ENCODE measurements around the gene GLTPD2.

The GLTPD2 gene

DNA sequence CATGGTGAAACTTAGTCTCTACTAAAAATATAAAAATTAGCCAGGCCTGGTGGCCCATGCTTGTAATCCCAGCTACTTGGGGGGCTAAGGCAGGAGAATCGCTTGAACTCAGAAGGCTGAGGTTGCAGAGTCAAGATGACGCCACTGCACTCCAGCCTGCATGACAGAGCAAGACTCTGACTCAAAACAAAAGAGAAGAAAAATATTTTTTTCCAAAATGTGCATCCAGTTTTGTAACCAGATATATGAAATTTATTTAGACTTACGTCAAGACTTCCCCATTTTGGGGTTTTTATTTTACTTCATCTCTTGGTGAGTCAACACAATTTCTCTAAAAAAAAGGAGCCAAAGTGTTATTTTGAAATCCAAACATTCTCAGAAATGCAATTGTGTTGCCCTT lies 22.6 kb upstream of the GLTPD2 start (continued):
- no peak for TF ChIP-seq POU6F1 (CRISPR knock-in tag; IDR thresholded peaks at IDR 0.05; ENCODE audit: borderline replicate concordance, low read depth)
- TF ChIP-seq, protein P1, sequence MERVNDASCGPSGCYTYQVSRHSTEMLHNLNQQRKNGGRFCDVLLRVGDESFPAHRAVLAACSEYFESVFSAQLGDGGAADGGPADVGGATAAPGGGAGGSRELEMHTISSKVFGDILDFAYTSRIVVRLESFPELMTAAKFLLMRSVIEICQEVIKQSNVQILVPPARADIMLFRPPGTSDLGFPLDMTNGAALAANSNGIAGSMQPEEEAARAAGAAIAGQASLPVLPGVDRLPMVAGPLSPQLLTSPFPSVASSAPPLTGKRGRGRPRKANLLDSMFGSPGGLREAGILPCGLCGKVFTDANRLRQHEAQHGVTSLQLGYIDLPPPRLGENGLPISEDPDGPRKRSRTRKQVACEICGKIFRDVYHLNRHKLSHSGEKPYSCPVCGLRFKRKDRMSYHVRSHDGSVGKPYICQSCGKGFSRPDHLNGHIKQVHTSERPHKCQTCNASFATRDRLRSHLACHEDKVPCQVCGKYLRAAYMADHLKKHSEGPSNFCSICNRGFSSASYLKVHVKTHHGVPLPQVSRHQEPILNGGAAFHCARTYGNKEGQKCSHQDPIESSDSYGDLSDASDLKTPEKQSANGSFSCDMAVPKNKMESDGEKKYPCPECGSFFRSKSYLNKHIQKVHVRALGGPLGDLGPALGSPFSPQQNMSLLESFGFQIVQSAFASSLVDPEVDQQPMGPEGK (CRISPR knock-in tag; IDR thresholded peaks at IDR 0.05; ENCODE audit: borderline replicate concordance), result no peak

DNA sequence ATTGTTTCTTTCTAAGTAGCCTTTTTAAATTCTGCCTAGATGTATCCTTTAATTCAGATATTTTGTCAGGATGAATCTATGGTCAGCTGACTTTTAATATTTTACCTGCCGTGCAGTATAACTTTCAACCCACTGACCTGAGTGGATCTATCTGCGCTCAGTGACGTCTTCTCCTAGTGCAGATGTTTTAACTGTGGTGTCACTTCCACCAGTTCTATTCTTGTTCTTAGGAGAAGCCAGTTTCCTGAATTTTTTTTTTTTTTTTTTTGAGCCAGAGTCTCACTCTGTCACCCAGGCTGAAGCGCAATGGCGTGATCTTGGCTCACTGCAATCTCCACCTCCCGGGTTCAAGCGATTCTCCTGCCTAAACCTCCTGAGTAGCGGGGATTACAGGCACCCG lies 22.0 kb upstream of the GLTPD2 start:
- TF ChIP-seq ZNF70 (CRISPR knock-in tag; IDR thresholded peaks at IDR 0.05) (no peak), BACH2 (CRISPR knock-in tag; IDR thresholded peaks at IDR 0.05; ENCODE audit: borderline replicate concordance) (no peak), PPARA (CRISPR knock-in tag; IDR thresholded peaks at IDR 0.05; ENCODE audit: borderline replicate concordance) (no peak), ISL1 (CRISPR knock-in tag; IDR thresholded peaks at IDR 0.05) (no peak), TCF4 (CRISPR knock-in tag; IDR thresholded peaks at IDR 0.05; ENCODE audit: borderline replicate concordance) (no peak), CREB5 (CRISPR knock-in tag; IDR thresholded peaks at IDR 0.05; ENCODE audit: low read depth) (no peak), ZFP3 (CRISPR knock-in tag; IDR thresholded peaks at IDR 0.05) (no peak), ZFP30 (CRISPR knock-in tag; IDR thresholded peaks at IDR 0.05) (no peak), CSDC2 (CRISPR knock-in tag; IDR thresholded peaks at IDR 0.05) (no peak), OSR1 (CRISPR knock-in tag; IDR thresholded peaks at IDR 0.05) (no peak)
- TF ChIP-seq, protein P2, sequence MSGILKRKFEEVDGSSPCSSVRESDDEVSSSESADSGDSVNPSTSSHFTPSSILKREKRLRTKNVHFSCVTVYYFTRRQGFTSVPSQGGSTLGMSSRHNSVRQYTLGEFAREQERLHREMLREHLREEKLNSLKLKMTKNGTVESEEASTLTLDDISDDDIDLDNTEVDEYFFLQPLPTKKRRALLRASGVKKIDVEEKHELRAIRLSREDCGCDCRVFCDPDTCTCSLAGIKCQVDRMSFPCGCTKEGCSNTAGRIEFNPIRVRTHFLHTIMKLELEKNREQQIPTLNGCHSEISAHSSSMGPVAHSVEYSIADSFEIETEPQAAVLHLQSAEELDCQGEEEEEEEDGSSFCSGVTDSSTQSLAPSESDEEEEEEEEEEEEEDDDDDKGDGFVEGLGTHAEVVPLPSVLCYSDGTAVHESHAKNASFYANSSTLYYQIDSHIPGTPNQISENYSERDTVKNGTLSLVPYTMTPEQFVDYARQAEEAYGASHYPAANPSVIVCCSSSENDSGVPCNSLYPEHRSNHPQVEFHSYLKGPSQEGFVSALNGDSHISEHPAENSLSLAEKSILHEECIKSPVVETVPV (CRISPR knock-in tag; IDR thresholded peaks at IDR 0.05), result no peak
- ATAC-seq, result no peak

DNA sequence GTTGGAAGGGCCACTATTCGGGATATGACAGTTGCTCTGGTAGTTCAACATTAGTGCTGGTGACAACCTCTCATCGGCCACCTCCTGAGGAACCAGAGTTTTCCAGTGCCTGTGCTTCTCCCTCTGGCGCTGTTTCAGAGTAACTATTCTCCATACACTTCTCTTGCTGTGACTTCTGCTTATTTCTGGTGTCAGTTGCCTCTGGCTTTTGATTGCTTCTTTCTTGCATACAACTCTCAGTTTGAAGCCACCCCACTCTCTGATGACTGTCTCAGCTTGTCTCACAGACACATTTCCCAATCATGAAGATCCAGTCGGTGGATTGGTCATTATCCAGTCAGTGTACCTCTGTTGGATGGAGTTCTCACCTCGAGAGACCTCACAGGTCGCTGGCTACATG lies 20.5 kb upstream of the GLTPD2 start:
- TF ChIP-seq OSR1 (CRISPR knock-in tag; IDR thresholded peaks at IDR 0.05), result no peak
- ATAC-seq, result no peak

DNA sequence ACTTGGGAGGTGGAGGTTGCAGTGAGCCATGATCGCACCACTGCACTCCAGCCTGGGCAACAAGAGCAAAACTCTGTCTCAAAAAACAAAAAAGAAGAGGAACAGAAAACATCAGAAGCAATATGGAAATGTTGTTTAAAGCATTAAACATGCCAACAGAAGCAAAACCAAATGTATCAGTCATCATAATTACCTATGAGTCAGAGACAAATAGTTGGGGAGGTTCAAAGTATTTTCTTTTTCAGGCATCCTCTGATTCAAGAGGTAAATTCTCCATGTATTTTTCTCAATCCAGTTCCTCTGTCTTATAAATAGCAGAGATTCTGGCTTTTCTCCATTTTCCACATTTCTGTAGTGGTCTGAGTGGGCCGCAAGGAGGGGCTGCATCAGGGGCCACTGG lies 19.1 kb upstream of the GLTPD2 start:
- TF ChIP-seq ARNTL (CRISPR knock-in tag; IDR thresholded peaks at IDR 0.05; ENCODE audit: borderline replicate concordance, low read depth) (no peak), TCF4 (CRISPR knock-in tag; IDR thresholded peaks at IDR 0.05; ENCODE audit: borderline replicate concordance) (no peak), PPARA (CRISPR knock-in tag; IDR thresholded peaks at IDR 0.05; ENCODE audit: borderline replicate concordance) (no peak), RARB (CRISPR knock-in tag; IDR thresholded peaks at IDR 0.05) (no peak), SNAI2 (CRISPR knock-in tag; IDR thresholded peaks at IDR 0.05) (no peak), POU6F1 (CRISPR knock-in tag; IDR thresholded peaks at IDR 0.05; ENCODE audit: borderline replicate concordance, low read depth) (no peak), ZNF70 (CRISPR knock-in tag; IDR thresholded peaks at IDR 0.05) (no peak), TSHZ2 (CRISPR knock-in tag; IDR thresholded peaks at IDR 0.05) (no peak), GLIS3 (CRISPR knock-in tag; IDR thresholded peaks at IDR 0.05) (no peak), CSDC2 (CRISPR knock-in tag; IDR thresholded peaks at IDR 0.05) (no peak), ZFP3 (CRISPR knock-in tag; IDR thresholded peaks at IDR 0.05) (no peak), ZNF565 (CRISPR knock-in tag; conservative IDR thresholded peaks at IDR 0.05; ENCODE audit: low read depth) (no peak), TOX (CRISPR knock-in tag; IDR thresholded peaks at IDR 0.05; ENCODE audit: borderline replicate concordance) (no peak), BACH2 (CRISPR knock-in tag; IDR thresholded peaks at IDR 0.05; ENCODE audit: borderline replicate concordance) (no peak), OSR1 (CRISPR knock-in tag; IDR thresholded peaks at IDR 0.05) (no peak), CREB5 (CRISPR knock-in tag; IDR thresholded peaks at IDR 0.05; ENCODE audit: low read depth) (no peak)
- TF ChIP-seq, protein P2 (CRISPR knock-in tag; IDR thresholded peaks at IDR 0.05), result no peak
- no peak for ATAC-seq
